C4-2B (cell line): ENCODE measurements around the gene USP7.

ENCODE experiments used
- H3K27ac ChIP-seq: fragments of 450-650 bp; 2 replicates; pipeline ENCODE4 v1.5.1; 2017
- CTCF ChIP-seq: fragments of 450-650 bp; conservative IDR thresholded peaks from 2 replicates; pipeline ENCODE4 v1.5.1; 2017; ENCODE audit warnings: mild to moderate bottlenecking
- ZFX ChIP-seq: fragments of 450-650 bp; IDR thresholded peaks from 2 replicates; pipeline ENCODE4 v1.6.1; 2017

Gene USP7

GRCh38 chr16:8949536-8950418 is 13.9 kb downstream of the USP7 start:
- TF ChIP-seq CTCF (no peak), ZFX (no peak)
- H3K27ac ChIP-seq = no peak overlapping the region

GRCh38 chr16:8948831-8949230 is 14.9 kb downstream of the USP7 start:
- TF ChIP-seq ZFX (no peak), CTCF (no peak)
- no peak overlapping the region for H3K27ac ChIP-seq

- no peak overlapping the region for H3K27ac ChIP-seq
- TF ChIP-seq ZFX (no peak), CTCF (no peak)
Observed at GRCh38 chr16:8948069-8948593, 15.6 kb downstream of the USP7 start.

- TF ChIP-seq CTCF (no peak), ZFX (no peak)
- H3K27ac ChIP-seq = no peak overlapping the region
Observed at GRCh38 chr16:8946544-8946943, 17.2 kb downstream of the USP7 start.

GRCh38 chr16:8945626-8946296 is 17.9 kb downstream of the USP7 start:
- TF ChIP-seq CTCF (no peak), ZFX (no peak)
- no peak overlapping the region for H3K27ac ChIP-seq

- TF ChIP-seq CTCF (no peak), ZFX (no peak)
- no peak overlapping the region for H3K27ac ChIP-seq
Observed at GRCh38 chr16:8943966-8944759, 19.5 kb downstream of the USP7 start.
